ENCODE measurements around the gene VIPR2. TPM values are rescaled to one million over a fixed set of nuclear protein-coding genes. Genes with fewer than 3 reads are reported as not detected.

VIPR2 gene
- total RNA-seq, 1 donor from 2014 or later = not detected

GRCh38 chr7:158994687-158995086, 150.0 kb downstream of the VIPR2 start:
- peaks cover 20% of the 10 kb centered on the region for H3K36me3 Mint-ChIP-seq (ENCODE audit: unreplicated experiment)
- H3K9me3 Mint-ChIP-seq (ENCODE audit: unreplicated experiment) = peaks cover 6% of the 10 kb centered on the region
- DNase-seq = no peak
- no peaks in the 10 kb centered on the region for H3K4me1 Mint-ChIP-seq (ENCODE audit: low read depth, unreplicated experiment)
- H3K27me3 Mint-ChIP-seq (ENCODE audit: unreplicated experiment) = peaks cover 9% of the 10 kb centered on the region
- no peak overlapping the region for H3K27ac Mint-ChIP-seq (ENCODE audit: unreplicated experiment)
- TF ChIP-seq CTCF (IDR thresholded peaks at IDR 0.05; ENCODE audit: partially characterized antibody, unreplicated experiment) = no peak
- H3K4me3 Mint-ChIP-seq (ENCODE audit: unreplicated experiment) = no peak overlapping the region

- Mint-ChIP-seq H3K4me1 (ENCODE audit: low read depth, unreplicated experiment) (no peaks in the 10 kb centered on the region), H3K27ac (ENCODE audit: unreplicated experiment) (no peak overlapping the region), H3K36me3 (ENCODE audit: unreplicated experiment) (peaks cover 20% of the 10 kb centered on the region), H3K9me3 (ENCODE audit: unreplicated experiment) (peaks cover 6% of the 10 kb centered on the region), H3K4me3 (ENCODE audit: unreplicated experiment) (no peak overlapping the region), H3K27me3 (ENCODE audit: unreplicated experiment) (peaks cover 9% of the 10 kb centered on the region)
- no peak for TF ChIP-seq CTCF (IDR thresholded peaks at IDR 0.05; ENCODE audit: partially characterized antibody, unreplicated experiment)
- no peak for DNase-seq
Measured at GRCh38 chr7:158993591-158993990, 151.1 kb downstream of the VIPR2 start.

- Mint-ChIP-seq H3K27ac (ENCODE audit: unreplicated experiment) (no peak overlapping the region), H3K9me3 (ENCODE audit: unreplicated experiment) (peaks cover 6% of the 10 kb centered on the region), H3K4me3 (ENCODE audit: unreplicated experiment) (no peak overlapping the region), H3K4me1 (ENCODE audit: low read depth, unreplicated experiment) (no peaks in the 10 kb centered on the region), H3K36me3 (ENCODE audit: unreplicated experiment) (peaks cover 20% of the 10 kb centered on the region), H3K27me3 (ENCODE audit: unreplicated experiment) (peaks cover 9% of the 10 kb centered on the region)
- no peak for DNase-seq
- TF ChIP-seq CTCF (IDR thresholded peaks at IDR 0.05; ENCODE audit: partially characterized antibody, unreplicated experiment) = no peak
Measured at GRCh38 chr7:158992759-158993158, 151.9 kb downstream of the VIPR2 start.

GRCh38 chr7:158991824-158992621, 152.6 kb downstream of the VIPR2 start:
- H3K27ac Mint-ChIP-seq (ENCODE audit: unreplicated experiment) = no peak overlapping the region
- H3K4me1 Mint-ChIP-seq (ENCODE audit: low read depth, unreplicated experiment) = no peaks in the 10 kb centered on the region
- no peak for TF ChIP-seq CTCF (IDR thresholded peaks at IDR 0.05; ENCODE audit: partially characterized antibody, unreplicated experiment)
- peaks cover 9% of the 10 kb centered on the region for H3K27me3 Mint-ChIP-seq (ENCODE audit: unreplicated experiment)
- no peak for DNase-seq
- peaks cover 6% of the 10 kb centered on the region for H3K9me3 Mint-ChIP-seq (ENCODE audit: unreplicated experiment)
- H3K36me3 Mint-ChIP-seq (ENCODE audit: unreplicated experiment) = peaks cover 20% of the 10 kb centered on the region
- H3K4me3 Mint-ChIP-seq (ENCODE audit: unreplicated experiment) = no peak overlapping the region

GRCh38 chr7:158988996-158989395, 155.7 kb downstream of the VIPR2 start:
- no peak for TF ChIP-seq CTCF (IDR thresholded peaks at IDR 0.05; ENCODE audit: partially characterized antibody, unreplicated experiment)
- no peak overlapping the region for H3K27ac Mint-ChIP-seq (ENCODE audit: unreplicated experiment)
- no peak overlapping the region for H3K4me3 Mint-ChIP-seq (ENCODE audit: unreplicated experiment)
- no peak for DNase-seq
- H3K4me1 Mint-ChIP-seq (ENCODE audit: low read depth, unreplicated experiment) = no peaks in the 10 kb centered on the region
- H3K36me3 Mint-ChIP-seq (ENCODE audit: unreplicated experiment) = peaks cover 8% of the 10 kb centered on the region
- peaks cover 7% of the 10 kb centered on the region for H3K27me3 Mint-ChIP-seq (ENCODE audit: unreplicated experiment)
- peaks cover 8% of the 10 kb centered on the region for H3K9me3 Mint-ChIP-seq (ENCODE audit: unreplicated experiment)
